HepG2 (cell line): ENCODE measurements around the gene B4GALT5. TPM values are rescaled to one million over a fixed set of nuclear protein-coding genes. Genes with fewer than 3 reads are reported as not detected.

ENCODE experiments used
- ATAC-seq: fragments of 200-7000 bp; cut with Tn5 transposase; 3 replicates; pipeline ENCODE4 v1.9.1; 2020; ENCODE audit warnings: mild to moderate bottlenecking, moderate library complexity
- BruUV-seq: library from RNA; stranded (reverse); fragments of 400-500 nt; replicated peaks from 2 replicates; lab custom pipeline; 2021; lab: Mats Ljungman, UMichigan
- CTCF ChIA-PET: fragments of 300-600 bp; formaldehyde crosslinking; extraction: SDS; loops from one replicate; lab custom pipeline; 2021; ENCODE audit warnings: low total read pairs, inconsistent platforms, low intra/inter-chr PET ratio; lab: Yijun Ruan, JAX
- POLR2A ChIA-PET: fragments of 350-600 bp; sonication (Branson Sonifier 250); formaldehyde crosslinking; loops from one replicate; lab custom pipeline; 2020; ENCODE audit warnings: antibody characterized with exemption, inconsistent platforms; lab: Yijun Ruan, JAX
- DNase-seq: peaks from one replicate; pipeline ENCODE4 v3.0.0-alpha.2; 2015; ENCODE audit warnings: low spot score
- FAIRE-seq: peaks from 3 replicates; lab custom pipeline; 2011; peaks lifted over from hg19 to GRCh38; lab: Jason Lieb, UNC
- H2AFZ ChIP-seq: one replicate; pipeline ENCODE4 v1.6.1; 2011; ENCODE audit warnings: low read length, inconsistent platforms
- H3K27ac ChIP-seq: fragments of 300-600 bp; 3 replicates; pipeline ENCODE4 v1.8.0; 2011; ENCODE audit warnings: mixed run types, mild to moderate bottlenecking, mixed read lengths, low read length, inconsistent platforms; ENCODE audit not compliant: insufficient read depth; ENCODE audit errors: extremely low read length
- H3K27me3 ChIP-seq, 2 experiments: fragments of 200-600 bp in 1 of 2; 2 replicates in 1 of 2; 3 replicates in 1 of 2; pipeline versions ENCODE4 v1.6.0 to v1.8.0; 2011; ENCODE audit warnings: low read length in 2 of 2, mild to moderate bottlenecking in 2 of 2, moderate library complexity in 2 of 2, inconsistent platforms in 1 of 2; ENCODE audit not compliant: insufficient read depth in 2 of 2, control insufficient read depth in 1 of 2
- H3K36me3 ChIP-seq, 2 experiments: fragments of 200-600 bp in 1 of 2; replicated peaks in 1 of 2; 2 replicates in 1 of 2; 3 replicates in 1 of 2; pipeline versions ENCODE4 v1.5.1 to v1.8.0; 2011; ENCODE audit warnings: low read length in 2 of 2, inconsistent platforms in 1 of 2; ENCODE audit not compliant: insufficient read depth in 2 of 2, control insufficient read depth in 1 of 2
- H3K4me1 ChIP-seq: 2 replicates; pipeline ENCODE4 v1.5.1; 2012; ENCODE audit warnings: low read length, inconsistent platforms; ENCODE audit not compliant: insufficient read depth
- H3K4me2 ChIP-seq: 2 replicates; pipeline ENCODE4 v1.6.0; 2011; ENCODE audit warnings: low read depth, low read length, inconsistent platforms
- H3K4me3 ChIP-seq, 3 experiments: fragments of 200-600 bp in 1 of 3; sonication (generic), shearing (Covaris generic) in 1 of 3; replicated peaks in 1 of 3; 2 replicates each; pipeline ENCODE4 v1.5.1; 2011 to 2016; ENCODE audit warnings: low read length in 3 of 3, inconsistent platforms in 2 of 3, low read depth in 2 of 3, mild to moderate bottlenecking in 2 of 3, control low read depth in 1 of 3, mixed read lengths in 1 of 3; ENCODE audit not compliant: insufficient read depth in 1 of 3
- H3K79me2 ChIP-seq: one replicate; pipeline ENCODE4 v1.6.1; 2011; ENCODE audit warnings: low read length, inconsistent platforms; ENCODE audit not compliant: insufficient read depth
- H3K9ac ChIP-seq: 2 replicates; pipeline ENCODE4 v1.6.0; 2011; ENCODE audit warnings: mild to moderate bottlenecking, low read depth, low read length, inconsistent platforms; ENCODE audit not compliant: insufficient read depth
- H3K9me3 ChIP-seq: 2 replicates; pipeline ENCODE4 v1.5.1; 2012; ENCODE audit warnings: mild to moderate bottlenecking, low read length
- H4K20me1 ChIP-seq: 2 replicates; pipeline ENCODE4 v1.6.0; 2011; ENCODE audit warnings: inconsistent platforms, mild to moderate bottlenecking, low read length, moderate library complexity; ENCODE audit not compliant: insufficient read depth
- CHCHD3 ChIP-seq: sonication (generic); formaldehyde crosslinking; IDR thresholded peaks from 2 replicates; pipeline ENCODE4 v1.8.0; 2022; ENCODE audit warnings: mild to moderate bottlenecking, missing genetic modification reagents, moderate library complexity
- MAFG ChIP-seq: sonication (generic); formaldehyde crosslinking; IDR thresholded peaks from 2 replicates; pipeline ENCODE4 v1.5.1; 2020; ENCODE audit warnings: mild to moderate bottlenecking, missing genetic modification reagents
- MAFK ChIP-seq, 2 experiments: IDR thresholded peaks in 1 of 2; conservative IDR thresholded peaks in 1 of 2; 2 replicates each; pipeline ENCODE4 v1.6.1; 2011; ENCODE audit warnings: improper control_type of control experiment in 2 of 2, low read length in 2 of 2
- NCOA1 ChIP-seq: sonication (generic); formaldehyde crosslinking; IDR thresholded peaks from 2 replicates; pipeline ENCODE4 v1.9.0; 2021; ENCODE audit warnings: missing genetic modification reagents
- NFAT5 ChIP-seq: sonication (generic); formaldehyde crosslinking; IDR thresholded peaks from 2 replicates; pipeline ENCODE4 v1.4.0; 2020; ENCODE audit warnings: missing genetic modification reagents
- PRDM4 ChIP-seq: sonication (generic); formaldehyde crosslinking; IDR thresholded peaks from 2 replicates; pipeline ENCODE4 v1.9.0; 2021; ENCODE audit warnings: missing genetic modification reagents, borderline replicate concordance
- SMC3 ChIP-seq: IDR thresholded peaks from 2 replicates; pipeline ENCODE4 v1.6.1; 2011; ENCODE audit warnings: low read length, improper control_type of control experiment
- SNAPC2 ChIP-seq: sonication (generic); formaldehyde crosslinking; IDR thresholded peaks from 2 replicates; pipeline ENCODE4 v1.8.1; 2022; ENCODE audit warnings: mild to moderate bottlenecking, missing genetic modification reagents
- ZBTB8A ChIP-seq: sonication (generic); formaldehyde crosslinking; IDR thresholded peaks from 2 replicates; pipeline ENCODE4 v1.4.0; 2020; ENCODE audit warnings: mild to moderate bottlenecking, low read depth, missing genetic modification reagents, borderline replicate concordance
- ZFX ChIP-seq: sonication (generic); formaldehyde crosslinking; IDR thresholded peaks from 2 replicates; pipeline ENCODE4 v1.4.0; 2020; ENCODE audit warnings: mild to moderate bottlenecking, low read depth, missing genetic modification reagents, moderate library complexity
- ZNF367 ChIP-seq: sonication (generic); formaldehyde crosslinking; IDR thresholded peaks from 2 replicates; pipeline ENCODE4 v1.4.0; 2020; ENCODE audit warnings: missing genetic modification reagents, borderline replicate concordance
- ZNF615 ChIP-seq: sonication (generic); formaldehyde crosslinking; IDR thresholded peaks from 2 replicates; pipeline ENCODE4 v1.5.0; 2020; ENCODE audit warnings: mild to moderate bottlenecking, missing genetic modification reagents, borderline replicate concordance
- ZNF710 ChIP-seq: sonication (generic); formaldehyde crosslinking; IDR thresholded peaks from 2 replicates; pipeline ENCODE4 v1.5.0; 2020; ENCODE audit warnings: mild to moderate bottlenecking, missing genetic modification reagents, borderline replicate concordance
- WGBS: methylation state at CpG from one replicate; pipeline ENCODE4 v1.1.6; 2017; ENCODE audit warnings: low lambda C conversion rate; 5-methylcytosine and 5-hydroxymethylcytosine counted together
- in situ Hi-C: cut with HindIII; loops from 2 replicates; pipeline ENCODE4 v1.10.0; 2017; ENCODE audit warnings: low pct_unique_long_range_greater_than_20kb; ENCODE audit not compliant: extremely low pct_ligation_motif_present
- intact Hi-C: fragments of 100-400 bp; cut with micrococcal nuclease; formaldehyde crosslinking; loops from one replicate; pipeline ENCODE4 v1.10.0; 2022; ENCODE audit not compliant: unreplicated experiment
- polyA plus RNA-seq, 8 experiments: library from polyadenylated mRNA; depleted of rRNA in 3 of 8; stranded (reverse) in 7 of 8; unstranded in 1 of 8; fragments of >200 nt; fragmentation: Illumina TruSeq in 4 of 8; extraction: Trizol in 4 of 8; gene quantifications; 2 replicates each; pipeline versions ENCODE4 v1.2.1 to v1.2.3, GENCODE V29; 2011 to 2016; ENCODE audit warnings: low read depth in 4 of 8, missing spikeins in 1 of 8, mixed read lengths in 1 of 8; ENCODE audit not compliant: insufficient read depth in 1 of 8
- total RNA-seq, 5 experiments: library from RNA; depleted of rRNA; stranded (reverse); fragments of >200 nt; fragmentation: Illumina TruSeq; extraction: Trizol; gene quantifications; 2 replicates each; pipeline ENCODE4 v1.2.3, GENCODE V29; 2016; ENCODE audit warnings: low read depth in 1 of 5

B4GALT5 gene
- total and polyA plus RNA-seq, 2 of the 13 experiments (the other 11 are each of a cell fraction or from before 2014, with no cell fraction given): 27.3 to 30.9 TPM

- POLR2A ChIA-PET: interaction anchor here (1.3 to 1.5 kb wide), 3 partner anchors 17 to 116 kb away, joined by 4 to 6 read pairs (median 4); partner anchors contain the start of genes B4GALT5 and SLC9A8
- in situ Hi-C loops (no loop called here), intact Hi-C loops (no loop called here)
- WGBS: 82% methylated on average over 2 of the region's 2 CpGs
- ATAC-seq (no peak), FAIRE-seq (no peak), DNase-seq (no peak)
- CTCF ChIA-PET: no interaction called here
- no peaks in the 10 kb centered on the region for H3K9me3 ChIP-seq
- peaks cover 96% of the 10 kb centered on the region for H3K4me1 ChIP-seq
- no peaks in the 10 kb centered on the region for H3K27me3 ChIP-seq
- no peak overlapping the region for H3K4me2 ChIP-seq
- no peak overlapping the region for H3K4me3 ChIP-seq
- no peak overlapping the region for H2AFZ ChIP-seq
- H3K9ac ChIP-seq: no peak overlapping the region
- peak overlapping the region; percentile 20 for H3K27ac ChIP-seq
- peaks cover 17% of the 10 kb centered on the region; the same call in 1 of the 2 replicates for H4K20me1 ChIP-seq
- H3K36me3 ChIP-seq: no peaks in the 10 kb centered on the region; a peak in 1 of 5 replicates
- H3K79me2 ChIP-seq: peaks cover 100% of the 10 kb centered on the region
- no TSS peak for BruUV-seq
- TF ChIP-seq MAFG (CRISPR knock-in tag) (no peak), SMC3 (no peak), SNAPC2 (CRISPR knock-in tag) (no peak), ZNF710 (CRISPR knock-in tag) (no peak), PRDM4 (CRISPR knock-in tag) (no peak), MAFK (conservative IDR thresholded peaks at IDR 0.05 in 1 of 2, IDR thresholded peaks at IDR 0.05 in 1 of 2; ENCODE audit: low read length in 2 of 2) (no peak), NCOA1 (CRISPR knock-in tag) (no peak), ZNF615 (no peak), ZBTB8A (CRISPR knock-in tag) (no peak), ZNF367 (CRISPR knock-in tag) (no peak), NFAT5 (CRISPR knock-in tag) (no peak), CHCHD3 (CRISPR knock-in tag) (no peak), ZFX (no peak)
Observed at GRCh38 chr20:49696594-49696993, 17.1 kb downstream of the B4GALT5 start.
